Loucy (cell line): Measurements from ENCODE around the gene DIPK1B.

Experiments used
- CTCF ChIP-seq: fragments of 200-600 bp; sonication (generic); conservative IDR thresholded peaks from 2 replicates; pipeline ENCODE4 v1.5.1; 2014; ENCODE audit warnings: mild to moderate bottlenecking, antibody characterized with exemption, low read length
- EZH2phosphoT487 ChIP-seq: fragments of 200-600 bp; IDR thresholded peaks from 2 replicates; pipeline ENCODE4 v1.6.1; 2018; ENCODE audit warnings: antibody characterized with exemption, mild to moderate bottlenecking, moderate library complexity, borderline replicate concordance

DNA sequence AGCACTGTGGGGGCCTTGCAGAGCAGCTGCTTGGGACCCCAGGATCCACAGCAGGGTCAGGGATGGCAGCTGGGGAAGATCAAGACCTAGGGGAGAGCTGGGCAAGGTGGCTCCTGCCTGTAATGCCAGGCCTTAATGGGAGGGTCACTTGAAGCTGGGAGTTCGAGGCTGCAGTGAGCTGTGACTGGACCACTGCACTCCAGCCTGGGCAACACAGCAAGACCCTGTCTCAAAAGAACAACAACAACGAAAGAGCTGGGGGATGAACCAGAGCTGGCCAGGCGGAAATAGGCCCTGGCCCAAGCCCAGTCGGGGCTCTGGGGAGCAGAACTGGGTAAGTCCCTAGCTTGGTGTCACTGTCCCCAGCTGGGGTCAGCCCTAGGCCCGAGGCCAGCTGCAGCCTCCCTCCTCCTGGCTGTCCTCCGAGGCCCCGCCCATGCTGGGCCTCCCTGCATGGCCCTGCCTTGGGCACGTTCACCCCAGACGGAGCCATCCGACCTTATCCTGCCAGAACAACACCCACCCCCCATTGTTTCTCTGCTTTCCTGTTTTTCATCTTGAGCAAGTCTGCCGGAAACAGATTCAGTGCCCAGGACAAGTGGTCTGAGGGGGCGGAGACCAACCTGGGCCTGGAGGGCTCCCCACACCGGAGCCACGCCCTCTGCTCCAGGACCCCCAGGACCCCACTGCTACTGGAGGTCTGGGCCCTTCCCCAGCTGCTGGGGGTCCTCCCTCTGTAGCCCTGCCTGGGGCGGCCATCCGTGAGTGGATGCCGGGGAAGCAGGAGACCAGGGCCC lies 1.9 kb downstream of the DIPK1B start:
- TF ChIP-seq CTCF (no peak), EZH2phosphoT487 (no peak)
